SK-N-MC (cell line): ENCODE measurements around the gene PPOX.

ENCODE experiments used
- EZH2 ChIP-seq: fragments of 200-600 bp; sonication (generic); IDR thresholded peaks from one replicate; pipeline ENCODE4 v1.6.1; 2017; ENCODE audit warnings: antibody characterized with exemption
- FOXP2 ChIP-seq: optimal IDR thresholded peaks from 2 replicates; pipeline ENCODE3; 2011; ENCODE audit warnings: mild to moderate bottlenecking, moderate library complexity; ENCODE audit not compliant: insufficient read depth; ENCODE audit errors: extremely low read length, control extremely low read depth
- POLR2AphosphoS5 ChIP-seq: IDR thresholded peaks from 2 replicates; pipeline ENCODE4 v1.6.1; 2012; ENCODE audit warnings: mild to moderate bottlenecking, low read depth, low read length, borderline replicate concordance

DNA sequence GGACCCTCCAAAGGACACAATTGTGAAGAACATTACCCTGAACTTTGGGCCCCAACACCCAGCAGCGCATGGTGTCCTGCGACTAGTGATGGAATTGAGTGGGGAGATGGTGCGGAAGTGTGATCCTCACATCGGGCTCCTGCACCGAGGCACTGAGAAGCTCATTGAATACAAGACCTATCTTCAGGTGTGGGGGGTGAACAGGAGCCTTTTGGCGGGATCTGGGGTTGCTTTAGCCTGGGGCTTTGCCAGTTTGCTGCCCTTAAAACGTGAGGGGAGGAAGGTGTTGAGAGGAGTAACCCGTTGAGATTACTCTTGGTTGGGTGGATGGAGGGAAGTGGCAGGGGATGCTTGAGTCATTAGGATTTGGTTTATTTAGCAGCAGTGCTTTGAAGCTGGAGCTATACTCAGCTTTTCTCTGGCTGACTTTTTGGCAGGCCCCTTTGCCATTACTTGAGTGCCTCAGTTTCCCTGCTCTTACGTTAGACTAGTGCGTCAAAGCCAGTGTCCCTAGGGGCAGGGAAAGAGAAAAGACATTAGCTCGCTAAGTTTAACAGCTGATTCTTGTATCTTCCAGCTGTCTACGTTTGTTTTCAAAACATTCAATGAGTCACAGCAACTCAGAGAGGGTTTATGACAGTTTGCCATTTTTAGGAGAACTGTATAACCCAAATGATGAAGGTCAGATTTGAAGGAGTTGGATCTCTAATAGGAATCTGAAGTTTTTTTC is 40.4 kb downstream of the PPOX start:
- TF ChIP-seq EZH2 (no peak), POLR2AphosphoS5 (no peak), FOXP2 (no peak)
